OCI-M1 (cell line): ENCODE results near the gene HCFC1R1.
"Not testable (repeated sequence)": the region's sequence is repeated elsewhere in the genome, so short reads cannot be mapped to it uniquely, and the experiment has no call there.

Experiments
- DNase-seq: peaks from one replicate; lab custom pipeline; 2025; lab: John Stamatoyannopoulos, UW

Gene HCFC1R1

GRCh38 chr16:3057181-3058138 is 33.7 kb upstream of the HCFC1R1 start:
- no peak for DNase-seq

- DNase-seq: no peak
Measured at GRCh38 chr16:3056336-3057180, 32.8 kb upstream of the HCFC1R1 start.

- DNase-seq: not testable (repeated sequence)
Measured at GRCh38 chr16:3055734-3056115, 32.0 kb upstream of the HCFC1R1 start.

GRCh38 chr16:3054965-3055733 is 31.4 kb upstream of the HCFC1R1 start:
- DNase-seq: no peak

- not testable (repeated sequence) for DNase-seq
Measured at GRCh38 chr16:3053330-3053710, 29.6 kb upstream of the HCFC1R1 start.

- not testable (repeated sequence) for DNase-seq
Measured at GRCh38 chr16:3052571-3053329, 29.0 kb upstream of the HCFC1R1 start.

GRCh38 chr16:3051494-3051893 is 27.8 kb upstream of the HCFC1R1 start:
- DNase-seq: no peak

GRCh38 chr16:3051009-3051408 is 27.3 kb upstream of the HCFC1R1 start:
- DNase-seq: no peak

- DNase-seq: no peak
Measured at GRCh38 chr16:3050487-3050886, 26.7 kb upstream of the HCFC1R1 start.

- no peak for DNase-seq
Measured at GRCh38 chr16:3049921-3050481, 26.3 kb upstream of the HCFC1R1 start.

- no peak for DNase-seq
Measured at GRCh38 chr16:3047387-3047720, 23.6 kb upstream of the HCFC1R1 start.

- DNase-seq: no peak
Measured at GRCh38 chr16:3046641-3047386, 23.1 kb upstream of the HCFC1R1 start.

- DNase-seq: no peak
Measured at GRCh38 chr16:3045758-3046640, 22.3 kb upstream of the HCFC1R1 start, which contains the start of gene MMP25. Gene MMP25 (plus strand): TSS chr16:3046561. CDS start chr16:3046918, 357 bp downstream.

- no peak for DNase-seq
Measured at GRCh38 chr16:3044708-3045107, 21.0 kb upstream of the HCFC1R1 start.

- no peak for DNase-seq
Measured at GRCh38 chr16:3042376-3042775, 18.6 kb upstream of the HCFC1R1 start.

GRCh38 chr16:3038896-3039295 is 15.2 kb upstream of the HCFC1R1 start:
- no peak for DNase-seq

- DNase-seq: no peak
Measured at GRCh38 chr16:3038256-3038655, 14.5 kb upstream of the HCFC1R1 start.

GRCh38 chr16:3036726-3037315 is 13.1 kb upstream of the HCFC1R1 start, which contains the start of gene BICDL2:
Gene BICDL2 (minus strand): TSS chr16:3036944. CDS start chr16:3035496, 1,448 bp downstream.
- no peak for DNase-seq
